NCI-H128 (cell line): ENCODE data around the gene ALPK3.

Experiments
- DNase-seq: peaks from one replicate; lab custom pipeline; 2025; ENCODE audit not compliant: unreplicated experiment; lab: John Stamatoyannopoulos, UW

ALPK3 gene

DNA sequence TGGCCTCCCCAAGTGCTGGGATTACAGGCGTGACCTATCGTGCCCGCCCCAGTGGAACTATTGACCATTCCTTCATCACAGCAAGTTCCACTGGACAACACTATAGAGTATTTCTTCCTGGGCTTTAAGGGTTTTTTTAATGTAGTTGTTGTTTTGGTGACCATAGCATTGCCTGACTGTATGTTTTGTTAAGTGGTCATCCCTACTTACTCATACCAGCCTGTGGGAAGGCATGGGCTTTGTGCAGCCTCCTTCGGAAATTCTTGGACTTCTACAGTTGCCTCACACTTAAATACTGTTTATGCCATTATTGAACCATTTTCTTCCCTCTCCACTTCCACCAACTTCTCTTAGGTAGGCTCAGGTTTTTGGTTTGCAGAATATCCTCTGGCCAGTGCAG lies 19.9 kb upstream of the ALPK3 start:
- DNase-seq: no peak

DNA sequence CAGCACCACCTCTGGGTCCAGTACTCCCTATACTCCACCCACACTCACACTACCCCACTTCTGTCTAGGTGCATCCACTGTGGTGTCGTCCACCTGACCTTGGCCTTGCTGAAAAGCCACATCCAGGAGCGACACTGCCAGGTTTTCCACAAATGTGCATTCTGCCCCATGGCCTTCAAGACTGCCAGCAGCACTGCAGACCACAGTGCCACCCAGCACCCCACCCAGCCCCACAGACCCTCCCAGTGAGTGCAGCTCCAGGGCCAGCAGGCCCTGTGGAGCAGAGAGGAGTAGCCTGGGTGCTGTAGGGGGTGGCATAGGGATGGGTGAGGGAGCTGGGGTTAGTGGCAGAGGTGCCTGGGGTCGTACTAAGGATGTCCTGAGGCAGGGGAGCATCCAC lies 19.4 kb upstream of the ALPK3 start:
- DNase-seq: no peak

DNA sequence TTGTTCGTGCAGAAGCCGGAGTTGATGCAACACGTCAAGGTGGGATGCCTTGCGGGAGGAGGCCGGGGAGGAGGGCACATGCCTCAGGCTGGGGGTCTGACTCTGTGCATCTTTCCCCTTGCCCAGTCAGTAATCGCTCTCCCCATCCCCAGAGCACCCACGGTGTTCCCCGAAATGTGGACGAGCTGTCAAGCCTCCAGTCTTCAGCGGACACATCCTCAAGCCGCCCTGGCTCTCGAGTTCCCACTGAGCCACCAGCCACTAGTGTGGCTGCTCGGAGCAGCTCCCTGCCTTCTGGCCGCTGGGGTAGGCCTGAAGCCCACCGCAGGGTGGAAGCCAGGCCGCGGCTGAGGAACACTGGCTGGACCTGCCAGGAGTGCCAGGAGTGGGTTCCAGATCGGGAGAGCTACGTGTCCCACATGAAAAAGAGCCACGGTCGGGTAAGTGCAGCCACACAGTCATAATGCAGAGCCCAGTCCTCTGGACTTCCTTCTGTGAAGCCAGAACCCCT lies 18.7 kb upstream of the ALPK3 start:
- no peak for DNase-seq

GRCh38 chr15:84799511-84800187 lies 17.5 kb upstream of the ALPK3 start:
- no peak for DNase-seq

DNA sequence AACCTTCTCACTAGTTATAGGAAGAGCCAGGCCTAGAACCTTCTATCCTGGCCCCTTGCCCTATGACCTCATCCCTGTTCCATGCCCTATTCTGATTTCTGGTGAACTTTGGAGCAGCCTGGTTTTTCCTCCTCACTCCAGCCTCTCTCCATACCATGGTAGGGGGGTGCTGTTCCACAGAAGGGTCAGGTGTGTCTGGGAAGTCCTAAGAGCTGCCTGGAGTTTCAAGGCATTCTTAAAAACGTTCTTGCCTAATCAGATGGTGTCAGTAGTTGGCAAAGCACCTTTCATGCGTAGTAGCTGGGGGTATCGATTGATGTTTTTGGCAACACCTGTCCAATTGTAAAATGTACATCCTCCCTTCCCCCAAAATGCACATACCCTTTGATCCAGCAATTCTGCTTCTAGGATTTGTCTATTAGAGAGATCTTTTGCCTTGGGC lies 16.8 kb upstream of the ALPK3 start:
- DNase-seq: no peak

GRCh38 chr15:84804005-84804900 lies 12.9 kb upstream of the ALPK3 start:
- DNase-seq: no peak

- DNase-seq: no peak
These were observed 11.9 kb upstream of the ALPK3 start for GRCh38 chr15:84805221-84805620.

- no peak for DNase-seq
These were observed 9.9 kb upstream of the ALPK3 start for GRCh38 chr15:84807228-84807627.

DNA sequence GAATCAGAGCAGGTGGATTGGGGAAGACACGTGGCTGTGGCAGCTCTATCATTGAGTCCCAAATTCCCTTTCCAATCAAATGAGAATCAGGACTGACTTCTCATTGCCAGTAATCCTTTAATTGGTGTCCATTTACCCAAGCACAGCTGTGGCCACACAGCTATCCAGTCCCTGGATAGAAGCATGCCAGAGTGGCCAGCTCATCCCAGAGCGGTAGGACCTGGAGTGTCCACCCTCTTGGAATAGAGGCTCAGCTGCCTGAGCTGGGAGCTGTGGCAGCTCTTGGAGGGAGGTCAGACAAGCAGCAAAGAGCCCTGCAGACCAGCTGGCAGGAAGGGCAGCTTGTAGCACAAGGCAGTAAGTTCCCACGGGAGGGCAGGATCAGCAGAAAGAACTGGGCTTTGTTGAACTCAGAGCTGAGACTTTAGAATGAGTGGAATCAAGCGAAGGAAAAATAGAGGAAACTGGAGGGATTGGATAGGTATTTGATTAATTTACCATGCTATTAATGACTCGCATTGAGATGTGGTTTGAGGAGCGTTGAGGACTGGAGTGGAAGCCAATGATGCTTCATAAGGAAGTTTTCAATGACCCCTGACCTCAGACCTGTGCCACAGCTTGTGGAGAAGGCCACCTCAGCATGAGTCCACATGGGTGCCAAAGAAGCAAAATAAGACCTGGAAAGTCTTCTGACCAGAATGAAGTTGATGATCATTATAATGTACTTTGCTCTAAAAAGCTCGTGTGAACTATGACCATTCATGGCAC lies 6.9 kb upstream of the ALPK3 start:
- DNase-seq: no peak

DNA sequence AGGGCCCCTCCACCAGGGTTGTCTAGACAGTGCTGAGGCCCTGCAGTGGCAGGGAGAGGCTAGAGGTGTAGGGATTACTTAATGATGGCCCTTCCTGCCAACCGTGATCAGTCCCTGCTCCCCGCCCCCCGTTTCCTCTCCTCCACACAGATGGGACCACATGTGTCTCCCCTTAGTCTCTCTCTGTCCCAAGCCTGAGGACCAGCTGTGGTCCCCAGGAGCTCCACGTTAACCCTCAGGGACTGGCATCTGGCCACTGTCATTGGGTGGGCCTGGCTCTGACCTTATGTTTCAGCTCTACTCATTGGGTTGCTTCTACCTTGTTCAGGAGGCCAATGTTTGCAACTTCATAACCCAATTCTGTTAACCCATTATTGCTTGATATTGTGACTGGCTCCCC lies 6.0 kb upstream of the ALPK3 start:
- DNase-seq: no peak

GRCh38 chr15:84811828-84812227 lies 5.3 kb upstream of the ALPK3 start:
- no peak for DNase-seq

DNA sequence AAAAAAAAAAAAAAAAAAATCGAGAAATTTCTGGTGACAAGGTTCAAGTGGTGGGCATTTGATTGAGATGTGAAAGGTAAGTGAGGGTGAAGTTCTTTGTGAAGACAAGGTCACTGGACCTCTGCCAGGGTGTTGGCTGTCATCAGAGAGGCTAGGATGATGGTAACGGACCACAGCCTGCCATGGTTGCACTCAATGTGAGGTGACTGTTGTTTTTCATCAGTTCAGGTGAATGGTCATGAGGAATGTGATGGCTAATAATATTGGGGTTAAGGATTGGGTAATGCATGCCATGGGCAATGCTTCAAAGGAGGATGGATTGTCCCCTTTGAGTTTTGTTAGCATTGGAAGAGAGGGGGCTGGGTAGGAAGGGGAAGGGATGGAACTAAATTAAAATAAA lies 4.3 kb upstream of the ALPK3 start:
- no peak for DNase-seq

DNA sequence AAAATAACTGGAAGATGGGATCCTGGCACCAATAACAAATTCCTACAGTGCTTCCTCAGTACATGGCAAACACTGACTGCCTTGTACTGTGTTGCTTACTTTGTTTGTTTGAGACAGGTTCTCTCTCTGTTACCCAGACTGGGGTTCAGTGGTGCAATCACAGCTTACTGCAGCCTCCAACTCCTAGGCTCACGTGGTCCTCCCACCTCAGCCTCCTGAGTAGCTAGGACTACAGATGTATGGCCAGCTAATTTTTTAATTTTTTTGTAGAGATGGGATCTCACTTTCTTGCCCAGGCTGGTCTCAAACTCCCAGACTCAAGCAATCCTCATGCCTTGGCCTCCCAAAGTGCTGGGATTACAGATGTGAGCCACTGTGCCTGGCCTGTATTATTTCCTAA lies 3.7 kb upstream of the ALPK3 start:
- DNase-seq: no peak

DNA sequence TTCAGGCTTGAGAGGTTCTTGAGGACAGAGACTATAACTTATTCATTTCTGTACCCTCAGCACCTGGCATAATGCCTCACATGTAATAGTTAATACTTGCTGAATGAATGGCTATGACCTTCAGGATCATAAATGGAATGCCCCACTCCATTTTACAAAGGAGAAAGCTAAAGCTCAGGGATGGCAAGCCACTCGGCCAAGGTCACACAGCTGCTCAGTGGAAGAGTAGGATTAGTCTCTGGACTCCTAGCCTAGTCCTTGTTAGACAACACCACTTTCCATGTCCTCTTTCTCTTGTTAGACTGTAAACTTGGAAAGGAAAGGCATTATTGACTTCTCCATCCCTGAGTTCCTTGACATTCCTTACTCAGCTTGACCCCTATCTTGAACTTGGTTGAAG lies 3.2 kb upstream of the ALPK3 start:
- no peak for DNase-seq

GRCh38 chr15:84814916-84815315 lies 2.2 kb upstream of the ALPK3 start:
- no peak for DNase-seq

- no peak for DNase-seq
These were observed 418 bp downstream of the ALPK3 start for GRCh38 chr15:84817466-84818081.

DNA sequence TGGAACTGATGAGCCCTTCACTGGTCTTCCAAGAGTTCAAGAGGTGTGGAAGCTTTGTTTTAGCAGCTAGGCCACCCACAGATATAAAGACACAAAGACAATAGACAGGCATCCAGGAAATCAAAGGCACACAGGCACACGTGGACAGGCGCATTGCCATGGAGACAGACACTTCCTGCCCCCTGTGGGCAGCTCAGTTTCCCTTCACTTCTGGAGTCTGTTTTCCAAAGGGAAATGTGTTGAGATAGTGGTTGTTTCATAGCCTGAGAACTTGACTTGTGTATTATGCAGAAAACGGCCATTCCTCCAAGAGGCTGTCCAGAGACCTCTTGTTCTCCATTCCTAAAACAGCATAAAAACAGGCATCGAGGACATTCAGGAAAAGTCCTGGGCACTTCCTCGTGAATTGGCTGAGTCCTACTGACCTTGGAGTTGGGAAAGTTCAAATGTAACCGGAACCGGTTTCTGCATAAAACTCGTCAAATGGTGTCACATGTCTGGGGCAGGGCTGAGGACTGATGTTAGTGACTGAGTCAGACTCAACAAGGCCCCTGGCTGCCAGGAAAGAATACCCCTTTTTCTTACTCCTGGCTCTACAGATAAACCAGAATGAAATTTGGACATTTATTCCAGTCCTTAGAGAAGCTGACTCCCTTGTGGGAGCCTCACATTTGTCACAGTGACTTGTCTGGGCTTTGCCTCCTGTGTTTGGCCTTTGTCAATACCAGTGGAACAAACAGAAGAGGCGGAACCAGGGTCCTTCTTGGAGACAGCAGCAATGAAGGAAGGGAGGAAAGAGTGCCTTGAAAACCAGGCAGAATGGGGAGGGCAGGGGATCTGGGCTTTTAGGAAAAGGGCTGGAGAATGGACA lies 1.3 kb downstream of the ALPK3 start:
- no peak for DNase-seq

- DNase-seq: no peak
These were observed 2.2 kb downstream of the ALPK3 start for GRCh38 chr15:84819291-84819768.

- no peak for DNase-seq
These were observed 2.6 kb downstream of the ALPK3 start for GRCh38 chr15:84819791-84820190.

- DNase-seq: no peak
These were observed 4.4 kb downstream of the ALPK3 start for GRCh38 chr15:84821501-84822021.
